DND-41 (cell line): ENCODE results near the gene XPR1.

Experiments
- EZH2 ChIP-seq: IDR thresholded peaks from 3 replicates; pipeline ENCODE4 v1.6.1; 2012; ENCODE audit warnings: borderline replicate concordance, low read depth, mild to moderate bottlenecking, moderate library complexity, low read length, inconsistent platforms; ENCODE audit not compliant: severe bottlenecking
- TF ChIP-seq, protein P1 (sequence below): IDR thresholded peaks from 2 replicates; pipeline ENCODE4 v1.5.1; 2012; ENCODE audit warnings: borderline replicate concordance, low read length, moderate library complexity, mild to moderate bottlenecking; ENCODE audit not compliant: poor library complexity, severe bottlenecking; ENCODE audit errors: extremely low read depth

DNA sequence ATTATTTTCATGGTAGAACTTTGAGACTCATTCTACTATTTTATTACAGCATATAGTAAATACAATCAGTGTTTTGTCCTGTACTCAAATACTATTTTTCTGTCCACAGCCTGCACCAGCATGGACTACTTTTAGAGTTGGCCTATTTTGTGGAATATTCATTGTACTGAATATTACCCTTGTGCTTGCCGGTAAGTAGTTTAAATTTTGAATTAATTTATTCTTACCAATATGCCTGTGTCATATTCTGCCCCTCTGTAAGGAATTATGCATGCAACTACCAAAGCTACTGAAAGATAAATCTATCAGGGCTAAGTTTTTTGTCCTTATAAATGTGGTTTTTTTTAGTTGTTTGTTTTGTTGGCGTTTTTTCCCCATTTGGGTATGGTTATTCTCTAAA is 179.5 kb downstream of the XPR1 start:
- TF ChIP-seq, protein P1, sequence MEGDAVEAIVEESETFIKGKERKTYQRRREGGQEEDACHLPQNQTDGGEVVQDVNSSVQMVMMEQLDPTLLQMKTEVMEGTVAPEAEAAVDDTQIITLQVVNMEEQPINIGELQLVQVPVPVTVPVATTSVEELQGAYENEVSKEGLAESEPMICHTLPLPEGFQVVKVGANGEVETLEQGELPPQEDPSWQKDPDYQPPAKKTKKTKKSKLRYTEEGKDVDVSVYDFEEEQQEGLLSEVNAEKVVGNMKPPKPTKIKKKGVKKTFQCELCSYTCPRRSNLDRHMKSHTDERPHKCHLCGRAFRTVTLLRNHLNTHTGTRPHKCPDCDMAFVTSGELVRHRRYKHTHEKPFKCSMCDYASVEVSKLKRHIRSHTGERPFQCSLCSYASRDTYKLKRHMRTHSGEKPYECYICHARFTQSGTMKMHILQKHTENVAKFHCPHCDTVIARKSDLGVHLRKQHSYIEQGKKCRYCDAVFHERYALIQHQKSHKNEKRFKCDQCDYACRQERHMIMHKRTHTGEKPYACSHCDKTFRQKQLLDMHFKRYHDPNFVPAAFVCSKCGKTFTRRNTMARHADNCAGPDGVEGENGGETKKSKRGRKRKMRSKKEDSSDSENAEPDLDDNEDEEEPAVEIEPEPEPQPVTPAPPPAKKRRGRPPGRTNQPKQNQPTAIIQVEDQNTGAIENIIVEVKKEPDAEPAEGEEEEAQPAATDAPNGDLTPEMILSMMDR = no peak
- TF ChIP-seq EZH2 = no peak
